HFFc6 (cell line): ENCODE measurements around the gene GOLGA6A. TPM values are rescaled to one million over a fixed set of nuclear protein-coding genes. Genes with fewer than 3 reads are reported as not detected.

Experiments used
- DNase-seq: peaks from one replicate; pipeline ENCODE4 v3.0.0-alpha.2; 2018
- H3K27ac Mint-ChIP-seq: 2 replicates; pipeline ENCODE4 v1.8.0; 2020; ENCODE audit warnings: mild to moderate bottlenecking, mixed read lengths
- H3K27me3 Mint-ChIP-seq: 2 replicates; pipeline ENCODE4 v1.8.0; 2021; ENCODE audit warnings: mild to moderate bottlenecking, moderate library complexity, mixed read lengths; ENCODE audit not compliant: insufficient read depth
- H3K36me3 Mint-ChIP-seq: 2 replicates; pipeline ENCODE4 v1.8.0; 2021; ENCODE audit warnings: low read depth, mixed read lengths
- H3K4me1 Mint-ChIP-seq: 2 replicates; pipeline ENCODE4 v1.8.0; 2020; ENCODE audit warnings: low read depth, mixed read lengths
- H3K4me3 Mint-ChIP-seq: 2 replicates; pipeline ENCODE4 v1.8.0; 2020; ENCODE audit warnings: mild to moderate bottlenecking, moderate library complexity, mixed read lengths
- H3K9me3 Mint-ChIP-seq: 2 replicates; pipeline ENCODE4 v1.8.0; 2020; ENCODE audit warnings: mild to moderate bottlenecking, mixed read lengths
- CTCF ChIP-seq: fragments of 200-600 bp; sonication (generic); IDR thresholded peaks from 2 replicates; pipeline ENCODE4 v1.5.0; 2021; ENCODE audit warnings: antibody characterized with exemption, mild to moderate bottlenecking
- total RNA-seq, 6 experiments: library from RNA; stranded (reverse); fragmentation: NEBNext Ultra II Directional; extraction: Animal tissue kit (Norgen Biotek cat#: 25700); gene quantifications; 2 replicates in 1 of 6; 3 replicates in 5 of 6; pipeline ENCODE4 v1.2.3, GENCODE V29; 2021

The GOLGA6A gene
- total RNA-seq, 6 experiments from 2014 or later, result not detected

- Mint-ChIP-seq H3K36me3 (peaks cover 17% of the 10 kb centered on the region), H3K9me3 (peaks cover 2% of the 10 kb centered on the region), H3K4me1 (peaks cover 40% of the 10 kb centered on the region), H3K4me3 (no peak overlapping the region), H3K27me3 (peaks cover 2% of the 10 kb centered on the region), H3K27ac (no peak overlapping the region)
- TF ChIP-seq CTCF, result no peak
- no peak for DNase-seq
Observed at GRCh38 chr15:74045636-74046274, 36.6 kb downstream of the GOLGA6A start.

GRCh38 chr15:74045184-74045583 lies 37.2 kb downstream of the GOLGA6A start:
- Mint-ChIP-seq H3K4me3 (no peak overlapping the region), H3K36me3 (peaks cover 20% of the 10 kb centered on the region), H3K27me3 (peaks cover 5% of the 10 kb centered on the region), H3K27ac (no peak overlapping the region), H3K4me1 (peaks cover 40% of the 10 kb centered on the region), H3K9me3 (peaks cover 5% of the 10 kb centered on the region)
- no peak for TF ChIP-seq CTCF
- DNase-seq, result no peak

- Mint-ChIP-seq H3K27ac (no peak overlapping the region), H3K9me3 (peaks cover 5% of the 10 kb centered on the region), H3K4me1 (peaks cover 40% of the 10 kb centered on the region), H3K27me3 (peaks cover 6% of the 10 kb centered on the region), H3K36me3 (peaks cover 20% of the 10 kb centered on the region), H3K4me3 (no peak overlapping the region)
- no peak for TF ChIP-seq CTCF
- no peak for DNase-seq
Observed at GRCh38 chr15:74044267-74045110, 37.9 kb downstream of the GOLGA6A start.

GRCh38 chr15:74043425-74044266 lies 38.7 kb downstream of the GOLGA6A start:
- peaks cover 20% of the 10 kb centered on the region for H3K36me3 Mint-ChIP-seq
- H3K27ac Mint-ChIP-seq, result no peak overlapping the region
- H3K27me3 Mint-ChIP-seq, result peaks cover 6% of the 10 kb centered on the region
- DNase-seq, result no peak
- H3K9me3 Mint-ChIP-seq, result peaks cover 5% of the 10 kb centered on the region
- H3K4me3 Mint-ChIP-seq, result no peak overlapping the region
- no peak for TF ChIP-seq CTCF
- H3K4me1 Mint-ChIP-seq, result peaks cover 45% of the 10 kb centered on the region

GRCh38 chr15:74042603-74043424 lies 39.5 kb downstream of the GOLGA6A start:
- no peak for TF ChIP-seq CTCF
- Mint-ChIP-seq H3K27ac (no peak overlapping the region; the same call in 1 of the 2 replicates), H3K9me3 (peaks cover 5% of the 10 kb centered on the region), H3K27me3 (peaks cover 6% of the 10 kb centered on the region), H3K4me1 (peaks cover 48% of the 10 kb centered on the region), H3K4me3 (no peak overlapping the region), H3K36me3 (peaks cover 20% of the 10 kb centered on the region)
- DNase-seq, result no peak
